GM20431 (cell line): ENCODE results near the gene PCDHGA9.
"Not testable (repeated sequence)": the region's sequence is repeated elsewhere in the genome, so short reads cannot be mapped to it uniquely, and the experiment has no call there.

Experiments
- in situ Hi-C: fragments of 300-500 bp; cut with MseI, MboI; formaldehyde crosslinking; loops from one replicate; pipeline ENCODE4 v1.15.0; 2020; ENCODE audit warnings: low sequenced_read_pairs; ENCODE audit not compliant: unreplicated experiment

PCDHGA9 gene

DNA sequence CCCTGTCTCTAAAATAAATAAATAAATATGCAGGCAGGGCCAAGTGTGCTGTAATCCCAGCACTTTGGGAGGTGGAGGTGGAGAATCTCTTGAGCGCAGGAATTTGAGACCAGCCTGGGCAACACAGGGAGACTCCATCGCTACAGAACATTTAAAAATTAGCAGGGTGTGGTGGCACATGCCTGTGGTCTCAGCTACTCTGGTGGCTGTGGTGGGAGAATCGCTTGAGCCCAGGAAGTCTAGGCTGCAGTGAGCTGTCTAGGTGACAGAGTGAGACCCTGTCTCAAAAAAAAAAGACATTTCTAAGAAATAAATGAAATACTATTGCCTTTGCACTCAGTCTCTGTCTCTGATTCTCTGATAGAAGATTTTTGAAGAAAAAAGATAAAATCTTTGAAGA is 9.0 kb downstream of the PCDHGA9 start:
- in situ Hi-C loops = loop anchor here (10.0 kb wide), 1 partner anchor 153 kb away; no protein-coding TSS in a partner anchor

DNA sequence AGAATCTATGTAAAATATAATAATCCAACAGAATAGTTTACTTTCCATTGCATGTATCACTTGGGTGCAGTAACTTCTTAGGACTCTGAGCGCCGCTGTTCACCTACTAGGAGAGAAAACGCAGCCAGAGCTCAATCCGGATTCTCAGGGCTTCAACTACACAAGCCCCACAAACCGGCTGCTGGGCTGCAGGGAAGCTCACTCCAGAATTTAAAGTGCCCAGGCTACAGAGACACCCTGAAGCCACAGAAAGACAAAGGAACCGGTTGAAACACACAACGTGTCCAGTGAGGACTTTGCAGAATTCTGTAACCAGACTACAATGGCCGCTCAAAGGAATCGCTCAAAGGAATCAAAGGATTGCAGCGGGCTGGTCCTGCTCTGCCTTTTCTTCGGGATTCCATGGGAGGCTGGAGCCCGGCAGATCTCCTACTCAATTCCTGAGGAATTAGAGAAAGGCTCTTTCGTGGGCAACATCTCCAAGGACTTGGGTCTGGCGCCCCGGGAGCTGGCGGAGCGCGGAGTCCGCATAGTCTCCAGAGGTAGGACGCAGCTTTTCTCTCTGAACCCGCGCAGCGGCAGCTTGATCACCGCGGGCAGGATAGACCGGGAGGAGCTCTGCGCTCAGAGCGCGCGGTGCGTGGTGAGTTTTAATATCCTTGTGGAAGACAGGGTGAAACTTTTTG is 10.4 kb downstream of the PCDHGA9 start, which contains the start of gene PCDHGA10:
Gene PCDHGA10 (plus strand): TSS at position 134 of the 686 bp plus-strand sequence. CDS start 189 bp downstream, at position 323.
- in situ Hi-C loops = loop anchor here (10.0 kb wide), 1 partner anchor 152 kb away; no protein-coding TSS in a partner anchor

DNA sequence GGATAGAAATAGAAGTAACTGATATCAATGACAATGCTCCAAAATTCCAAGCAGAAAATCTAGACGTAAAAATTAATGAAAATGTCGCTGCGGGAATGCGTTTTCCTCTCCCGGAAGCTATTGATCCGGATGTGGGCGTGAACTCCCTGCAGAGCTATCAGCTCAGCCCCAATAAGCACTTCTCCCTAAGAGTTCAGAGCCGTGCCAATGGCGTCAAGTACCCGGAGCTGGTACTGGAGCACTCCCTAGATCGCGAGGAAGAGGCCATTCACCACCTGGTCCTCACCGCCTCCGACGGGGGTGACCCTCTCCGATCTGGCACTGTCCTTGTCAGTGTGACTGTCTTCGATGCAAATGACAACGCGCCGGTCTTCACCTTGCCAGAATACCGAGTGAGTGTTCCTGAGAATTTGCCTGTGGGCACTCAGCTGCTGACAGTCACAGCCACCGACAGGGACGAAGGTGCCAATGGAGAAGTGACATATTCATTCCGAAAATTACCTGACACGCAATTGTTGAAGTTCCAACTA is 11.0 kb downstream of the PCDHGA9 start:
- in situ Hi-C loops = loop anchor here (10.0 kb wide), 1 partner anchor 151 kb away; no protein-coding TSS in a partner anchor

DNA sequence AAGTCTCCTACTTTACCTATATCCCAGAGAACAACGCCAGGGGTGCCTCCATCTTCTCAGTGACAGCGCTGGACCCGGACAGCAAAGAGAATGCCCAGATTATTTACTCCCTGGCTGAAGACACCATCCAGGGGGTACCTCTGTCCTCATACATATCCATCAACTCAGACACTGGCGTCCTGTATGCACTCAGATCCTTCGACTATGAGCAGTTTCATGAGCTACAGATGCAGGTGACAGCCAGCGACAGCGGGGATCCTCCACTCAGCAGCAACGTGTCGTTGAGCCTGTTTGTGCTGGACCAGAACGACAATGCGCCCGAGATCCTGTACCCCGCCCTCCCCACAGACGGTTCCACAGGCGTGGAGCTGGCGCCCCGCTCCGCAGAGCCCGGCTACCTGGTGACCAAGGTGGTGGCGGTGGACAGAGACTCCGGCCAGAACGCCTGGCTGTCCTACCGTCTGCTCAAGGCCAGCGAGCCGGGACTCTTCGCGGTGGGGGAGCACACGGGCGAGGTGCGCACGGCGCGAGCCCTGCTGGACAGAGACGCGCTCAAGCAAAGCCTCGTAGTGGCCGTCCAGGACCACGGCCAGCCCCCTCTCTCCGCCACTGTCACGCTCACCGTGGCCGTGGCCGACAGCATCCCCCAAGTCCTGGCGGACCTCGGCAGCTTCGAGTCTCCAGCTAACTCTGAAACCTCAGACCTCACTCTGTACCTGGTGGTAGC is 12.1 kb downstream of the PCDHGA9 start:
- in situ Hi-C loops = loop anchor here (10.0 kb wide), 1 partner anchor 150 kb away; no protein-coding TSS in a partner anchor

DNA sequence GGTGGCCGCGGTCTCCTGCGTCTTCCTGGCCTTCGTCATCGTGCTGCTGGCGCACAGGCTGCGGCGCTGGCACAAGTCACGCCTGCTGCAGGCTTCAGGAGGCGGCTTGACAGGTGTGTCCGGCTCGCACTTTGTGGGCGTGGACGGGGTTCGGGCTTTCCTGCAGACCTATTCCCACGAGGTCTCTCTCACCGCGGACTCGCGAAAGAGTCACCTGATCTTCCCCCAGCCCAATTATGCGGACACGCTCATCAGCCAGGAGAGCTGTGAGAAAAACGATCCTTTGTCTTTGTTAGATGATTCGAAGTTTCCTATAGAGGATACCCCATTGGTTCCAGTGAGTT is 12.7 kb downstream of the PCDHGA9 start:
- in situ Hi-C loops = loop anchor here (10.0 kb wide), 1 partner anchor 150 kb away; no protein-coding TSS in a partner anchor

DNA sequence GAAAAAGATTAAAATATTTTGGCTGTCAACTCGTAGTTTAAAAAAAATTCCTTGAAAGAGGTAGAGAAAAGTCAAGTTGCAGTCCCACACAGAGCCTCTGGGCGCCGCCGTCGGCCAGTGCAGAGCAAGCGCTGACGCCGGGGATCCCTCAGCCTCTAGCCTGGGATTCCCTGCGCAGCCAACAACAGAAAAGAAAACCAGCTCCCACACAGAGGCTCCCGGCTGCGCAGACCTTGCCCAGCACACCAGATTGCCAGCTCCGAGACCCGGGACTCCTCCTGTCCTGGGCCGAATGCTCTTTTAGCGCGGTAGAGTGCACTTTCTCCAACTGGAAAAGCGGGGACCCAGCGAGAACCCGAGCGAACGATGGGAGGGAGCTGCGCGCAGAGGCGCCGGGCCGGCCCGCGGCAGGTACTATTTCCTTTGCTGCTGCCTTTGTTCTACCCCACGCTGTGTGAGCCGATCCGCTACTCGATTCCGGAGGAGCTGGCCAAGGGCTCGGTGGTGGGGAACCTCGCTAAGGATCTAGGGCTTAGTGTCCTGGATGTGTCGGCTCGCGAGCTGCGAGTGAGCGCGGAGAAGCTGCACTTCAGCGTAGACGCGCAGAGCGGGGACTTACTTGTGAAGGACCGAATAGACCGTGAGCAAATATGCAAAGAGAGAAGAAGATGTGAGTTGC is 15.1 kb downstream of the PCDHGA9 start, which contains the start of gene PCDHGB7:
Gene PCDHGB7 (plus strand): TSS at position 184 of the 679 bp plus-strand sequence. CDS start 183 bp downstream, at position 367.
- in situ Hi-C loops = loop anchor here (10.0 kb wide), 1 partner anchor 147 kb away; no protein-coding TSS in a partner anchor

DNA sequence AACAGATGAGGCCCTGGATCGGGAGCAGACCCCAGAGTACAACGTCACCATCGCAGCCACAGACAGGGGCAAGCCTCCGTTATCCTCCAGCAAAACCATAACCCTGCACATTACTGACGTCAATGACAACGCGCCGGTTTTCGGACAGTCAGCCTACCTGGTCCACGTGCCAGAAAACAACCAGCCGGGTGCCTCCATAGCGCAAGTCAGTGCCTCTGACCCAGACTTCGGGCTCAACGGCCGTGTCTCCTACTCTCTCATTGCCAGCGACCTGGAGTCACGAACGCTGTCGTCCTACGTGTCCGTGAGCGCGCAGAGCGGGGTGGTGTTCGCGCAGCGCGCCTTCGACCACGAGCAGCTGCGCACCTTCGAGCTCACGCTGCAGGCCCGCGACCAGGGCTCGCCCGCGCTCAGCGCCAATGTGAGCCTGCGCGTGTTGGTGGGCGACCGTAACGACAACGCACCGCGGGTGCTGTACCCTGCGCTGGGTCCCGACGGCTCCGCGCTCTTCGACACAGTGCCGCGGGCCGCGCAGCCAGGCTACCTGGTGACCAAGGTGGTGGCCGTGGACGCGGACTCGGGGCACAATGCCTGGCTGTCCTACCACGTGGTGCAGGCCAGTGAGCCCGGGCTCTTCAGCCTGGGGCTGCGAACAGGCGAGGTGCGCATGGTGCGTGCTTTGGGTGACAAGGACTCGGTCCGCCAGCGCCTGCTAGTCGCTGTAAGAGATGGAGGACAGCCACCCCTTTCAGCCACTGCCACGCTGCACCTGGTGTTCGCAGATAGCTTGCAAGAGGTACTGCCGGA is 16.7 kb downstream of the PCDHGA9 start:
- in situ Hi-C loops = loop anchor here (10.0 kb wide), 1 partner anchor 146 kb away; no protein-coding TSS in a partner anchor

DNA sequence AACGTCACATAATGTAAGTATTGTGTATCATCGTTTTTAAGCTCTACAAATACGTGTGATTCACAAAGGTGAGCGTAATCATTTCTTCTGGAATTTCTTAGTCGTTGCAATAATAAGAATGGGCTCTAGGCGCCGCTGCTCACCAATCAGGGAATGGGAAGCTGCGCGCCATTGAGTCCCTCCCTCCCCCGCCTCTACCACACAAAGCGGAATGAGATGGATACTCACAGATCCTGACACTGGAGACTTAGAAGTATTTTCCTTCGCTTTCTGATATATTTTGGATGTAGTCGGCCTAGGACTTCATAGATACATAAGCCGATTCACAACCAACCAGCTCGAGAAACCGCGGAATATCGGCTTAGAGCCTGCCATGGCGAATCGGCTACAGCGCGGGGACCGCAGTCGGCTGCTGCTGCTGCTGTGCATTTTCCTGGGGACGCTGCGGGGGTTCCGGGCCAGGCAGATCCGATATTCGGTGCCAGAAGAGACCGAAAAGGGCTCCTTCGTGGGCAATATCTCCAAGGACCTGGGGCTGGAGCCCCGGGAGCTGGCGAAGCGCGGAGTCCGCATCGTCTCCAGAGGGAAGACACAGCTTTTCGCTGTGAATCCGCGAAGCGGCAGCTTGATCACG is 18.4 kb downstream of the PCDHGA9 start, which contains the start of gene PCDHGA11:
Gene PCDHGA11 (plus strand): TSS at position 197 of the 634 bp plus-strand sequence. CDS start 177 bp downstream, at position 374.
- in situ Hi-C loops = loop anchor here (10.0 kb wide), 1 partner anchor 124 kb away; no protein-coding TSS in a partner anchor

DNA sequence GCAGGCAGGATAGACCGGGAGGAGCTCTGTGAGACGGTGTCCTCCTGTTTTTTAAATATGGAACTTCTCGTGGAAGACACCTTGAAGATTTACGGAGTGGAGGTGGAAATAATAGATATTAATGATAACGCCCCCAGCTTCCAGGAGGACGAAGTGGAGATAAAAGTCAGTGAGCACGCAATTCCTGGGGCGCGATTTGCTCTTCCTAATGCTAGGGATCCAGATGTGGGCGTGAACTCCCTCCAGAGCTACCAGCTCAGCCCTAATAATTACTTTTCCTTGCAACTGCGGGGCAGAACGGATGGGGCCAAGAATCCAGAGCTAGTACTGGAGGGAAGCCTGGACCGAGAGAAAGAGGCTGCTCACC is 18.9 kb downstream of the PCDHGA9 start:
- in situ Hi-C loops = loop anchor here (10.0 kb wide), 1 partner anchor 123 kb away; no protein-coding TSS in a partner anchor

DNA sequence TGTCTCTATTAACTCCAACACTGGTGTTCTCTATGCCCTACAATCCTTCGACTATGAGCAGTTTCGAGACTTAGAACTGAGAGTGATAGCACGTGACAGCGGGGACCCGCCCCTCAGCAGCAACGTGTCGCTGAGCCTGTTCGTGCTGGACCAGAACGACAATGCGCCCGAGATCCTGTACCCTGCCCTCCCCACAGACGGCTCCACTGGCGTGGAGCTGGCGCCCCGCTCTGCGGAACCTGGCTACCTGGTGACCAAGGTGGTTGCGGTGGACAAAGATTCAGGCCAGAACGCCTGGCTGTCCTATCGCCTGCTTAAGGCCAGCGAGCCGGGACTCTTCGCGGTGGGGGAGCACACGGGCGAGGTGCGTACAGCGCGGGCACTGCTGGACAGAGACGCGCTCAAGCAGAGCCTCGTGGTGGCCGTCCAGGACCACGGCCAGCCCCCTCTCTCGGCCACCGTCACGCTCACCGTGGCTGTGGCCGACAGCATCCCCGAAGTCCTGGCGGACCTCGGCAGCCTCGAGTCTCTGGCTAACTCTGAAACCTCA is 20.2 kb downstream of the PCDHGA9 start:
- in situ Hi-C loops = loop anchor here (10.0 kb wide), 1 partner anchor 122 kb away; no protein-coding TSS in a partner anchor

DNA sequence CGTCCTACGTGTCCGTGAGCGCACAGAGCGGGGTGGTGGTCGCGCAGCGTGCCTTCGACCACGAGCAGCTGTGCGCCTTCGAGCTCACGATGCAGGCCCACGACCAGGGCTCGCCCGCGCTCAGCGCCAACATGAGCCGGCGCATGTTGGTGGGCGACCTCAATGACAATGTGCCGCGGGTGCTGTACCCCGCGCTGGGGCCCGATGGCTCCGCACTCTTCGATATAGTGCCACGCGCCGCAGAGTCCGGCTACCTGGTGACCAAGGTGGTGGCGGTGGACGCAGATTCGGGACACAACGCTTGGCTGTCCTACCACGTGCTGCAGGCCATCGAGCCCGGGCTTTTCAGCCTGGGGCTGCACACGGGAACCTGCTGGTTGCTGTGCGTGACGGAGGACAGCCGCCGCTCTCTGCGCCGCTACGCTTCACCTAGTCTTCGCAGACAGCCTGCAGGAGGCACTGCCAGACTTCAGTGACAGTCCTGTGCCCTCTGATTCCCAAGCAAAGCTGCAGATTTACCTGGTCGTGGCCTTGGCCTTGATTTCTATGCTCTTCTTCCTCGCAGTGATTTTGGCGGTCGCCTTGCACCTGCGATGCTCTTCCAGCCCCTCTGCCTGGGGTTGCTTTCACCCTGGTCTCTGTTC is 25.3 kb downstream of the PCDHGA9 start:
- in situ Hi-C loops = loop anchor here (10.0 kb wide), 1 partner anchor 117 kb away; no protein-coding TSS in a partner anchor

DNA sequence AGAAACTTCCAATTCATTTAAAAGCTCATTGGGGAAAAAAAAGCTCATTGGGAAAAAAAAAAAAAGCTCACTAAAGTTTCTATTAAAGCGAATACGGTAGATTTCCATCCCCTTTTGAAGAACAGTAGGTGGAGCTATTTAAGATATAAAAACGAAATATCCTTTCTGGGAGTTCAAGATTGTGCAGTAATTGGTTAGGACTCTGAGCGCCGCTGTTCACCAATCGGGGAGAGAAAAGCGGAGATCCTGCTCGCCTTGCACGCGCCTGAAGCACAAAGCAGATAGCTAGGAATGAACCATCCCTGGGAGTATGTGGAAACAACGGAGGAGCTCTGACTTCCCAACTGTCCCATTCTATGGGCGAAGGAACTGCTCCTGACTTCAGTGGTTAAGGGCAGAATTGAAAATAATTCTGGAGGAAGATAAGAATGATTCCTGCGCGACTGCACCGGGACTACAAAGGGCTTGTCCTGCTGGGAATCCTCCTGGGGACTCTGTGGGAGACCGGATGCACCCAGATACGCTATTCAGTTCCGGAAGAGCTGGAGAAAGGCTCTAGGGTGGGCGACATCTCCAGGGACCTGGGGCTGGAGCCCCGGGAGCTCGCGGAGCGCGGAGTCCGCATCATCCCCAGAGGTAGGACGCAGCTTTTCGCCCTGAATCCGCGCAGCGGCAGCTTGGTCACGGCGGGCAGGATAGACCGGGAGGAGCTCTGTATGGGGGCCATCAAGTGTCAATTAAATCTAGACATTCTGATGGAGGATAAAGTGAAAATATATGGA is 27.9 kb downstream of the PCDHGA9 start, which contains the start of gene PCDHGA12:
Gene PCDHGA12 (plus strand): TSS at position 176 of the 782 bp plus-strand sequence. CDS start 253 bp downstream, at position 429.
- in situ Hi-C loops = no loop called here

DNA sequence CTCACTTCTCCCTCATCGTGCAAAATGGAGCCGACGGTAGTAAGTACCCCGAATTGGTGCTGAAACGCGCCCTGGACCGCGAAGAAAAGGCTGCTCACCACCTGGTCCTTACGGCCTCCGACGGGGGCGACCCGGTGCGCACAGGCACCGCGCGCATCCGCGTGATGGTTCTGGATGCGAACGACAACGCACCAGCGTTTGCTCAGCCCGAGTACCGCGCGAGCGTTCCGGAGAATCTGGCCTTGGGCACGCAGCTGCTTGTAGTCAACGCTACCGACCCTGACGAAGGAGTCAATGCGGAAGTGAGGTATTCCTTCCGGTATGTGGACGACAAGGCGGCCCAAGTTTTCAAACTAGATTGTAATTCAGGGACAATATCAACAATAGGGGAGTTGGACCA is 28.7 kb downstream of the PCDHGA9 start:
- in situ Hi-C loops = no loop called here

DNA sequence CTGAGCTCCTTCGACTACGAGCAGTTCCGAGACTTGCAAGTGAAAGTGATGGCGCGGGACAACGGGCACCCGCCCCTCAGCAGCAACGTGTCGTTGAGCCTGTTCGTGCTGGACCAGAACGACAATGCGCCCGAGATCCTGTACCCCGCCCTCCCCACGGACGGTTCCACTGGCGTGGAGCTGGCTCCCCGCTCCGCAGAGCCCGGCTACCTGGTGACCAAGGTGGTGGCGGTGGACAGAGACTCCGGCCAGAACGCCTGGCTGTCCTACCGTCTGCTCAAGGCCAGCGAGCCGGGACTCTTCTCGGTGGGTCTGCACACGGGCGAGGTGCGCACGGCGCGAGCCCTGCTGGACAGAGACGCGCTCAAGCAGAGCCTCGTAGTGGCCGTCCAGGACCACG is 29.7 kb downstream of the PCDHGA9 start:
- in situ Hi-C loops = not testable (repeated sequence)

DNA sequence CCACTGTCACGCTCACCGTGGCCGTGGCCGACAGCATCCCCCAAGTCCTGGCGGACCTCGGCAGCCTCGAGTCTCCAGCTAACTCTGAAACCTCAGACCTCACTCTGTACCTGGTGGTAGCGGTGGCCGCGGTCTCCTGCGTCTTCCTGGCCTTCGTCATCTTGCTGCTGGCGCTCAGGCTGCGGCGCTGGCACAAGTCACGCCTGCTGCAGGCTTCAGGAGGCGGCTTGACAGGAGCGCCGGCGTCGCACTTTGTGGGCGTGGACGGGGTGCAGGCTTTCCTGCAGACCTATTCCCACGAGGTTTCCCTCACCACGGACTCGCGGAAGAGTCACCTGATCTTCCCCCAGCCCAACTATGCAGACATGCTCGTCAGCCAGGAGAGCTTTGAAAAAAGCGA is 30.1 kb downstream of the PCDHGA9 start:
- in situ Hi-C loops = not testable (repeated sequence)

DNA sequence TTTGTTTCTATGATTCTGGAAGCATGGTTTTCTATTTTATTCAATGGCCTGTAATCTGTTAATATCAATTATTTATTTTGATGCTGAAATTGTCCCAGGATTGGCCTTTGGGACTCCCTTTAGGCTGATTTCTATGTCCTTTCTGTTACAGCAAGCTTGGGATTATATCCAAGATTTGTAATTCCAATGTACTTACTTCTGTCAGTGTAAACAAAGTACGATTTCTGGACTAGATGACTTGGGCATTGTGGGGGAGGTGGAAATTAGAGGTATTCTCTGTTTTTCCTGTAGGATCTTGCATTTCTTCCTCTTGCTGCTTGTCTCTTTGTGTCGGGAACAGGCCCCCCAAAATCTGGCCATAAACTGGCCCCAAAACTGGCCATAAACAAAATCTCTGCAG is 31.4 kb downstream of the PCDHGA9 start:
- in situ Hi-C loops = no loop called here

DNA sequence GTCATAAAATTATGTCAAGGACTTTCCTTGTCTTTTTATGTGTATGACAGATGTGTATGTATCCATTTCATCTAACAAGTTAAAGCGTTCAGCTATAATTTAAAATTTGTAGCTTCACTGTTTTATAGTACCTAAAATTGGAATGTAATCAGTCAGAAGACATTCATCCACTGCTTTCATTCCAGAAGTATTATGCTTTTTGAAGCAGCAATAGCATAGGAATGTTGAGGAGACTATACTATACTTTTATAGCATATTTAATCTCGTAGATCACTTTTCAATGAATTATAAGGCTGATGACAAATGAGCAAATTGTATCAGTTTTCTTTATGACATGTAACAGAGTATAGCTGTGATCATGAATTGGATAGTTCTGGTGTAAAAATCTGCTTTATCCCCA is 34.6 kb downstream of the PCDHGA9 start:
- in situ Hi-C loops = no loop called here
